Neural progenitor cell (in vitro differentiated cells): ENCODE measurements around the gene SHH.

ENCODE experiments used
- EZH2 ChIP-seq: fragments of 200-600 bp; sonication (generic); IDR thresholded peaks from 2 replicates; pipeline ENCODE4 v1.6.1; 2017; ENCODE audit warnings: antibody characterized with exemption, mild to moderate bottlenecking, moderate library complexity
- EZH2phosphoT487 ChIP-seq: fragments of 200-600 bp; sonication (generic); IDR thresholded peaks from 2 replicates; pipeline ENCODE4 v1.6.1; 2017; ENCODE audit warnings: antibody characterized with exemption
- TF ChIP-seq, protein P1 (sequence below): fragments of 200-600 bp; sonication (generic); IDR thresholded peaks from 2 replicates; pipeline ENCODE4 v1.5.1; 2017; ENCODE audit warnings: antibody characterized with exemption, mild to moderate bottlenecking

DNA sequence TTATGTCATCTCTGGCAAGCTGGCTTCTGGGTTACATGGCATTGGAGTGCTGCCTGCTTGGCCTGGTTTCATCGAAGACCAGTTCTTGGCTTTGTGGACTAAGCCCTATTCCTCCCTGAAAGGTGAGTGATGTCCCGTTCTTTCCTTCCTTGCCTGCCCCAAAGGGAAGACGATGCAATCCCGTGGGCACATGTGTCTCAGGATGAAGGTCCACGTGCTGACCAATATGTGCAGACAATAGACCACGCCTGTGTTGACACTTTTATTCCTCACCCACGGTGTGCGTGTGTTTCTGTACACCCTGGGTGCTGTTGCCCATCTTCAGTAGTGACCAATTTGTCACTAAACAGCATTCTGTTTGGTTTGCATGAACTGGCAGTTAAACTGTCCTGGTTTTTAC is 28.6 kb upstream of the SHH start:
- TF ChIP-seq, protein P1, sequence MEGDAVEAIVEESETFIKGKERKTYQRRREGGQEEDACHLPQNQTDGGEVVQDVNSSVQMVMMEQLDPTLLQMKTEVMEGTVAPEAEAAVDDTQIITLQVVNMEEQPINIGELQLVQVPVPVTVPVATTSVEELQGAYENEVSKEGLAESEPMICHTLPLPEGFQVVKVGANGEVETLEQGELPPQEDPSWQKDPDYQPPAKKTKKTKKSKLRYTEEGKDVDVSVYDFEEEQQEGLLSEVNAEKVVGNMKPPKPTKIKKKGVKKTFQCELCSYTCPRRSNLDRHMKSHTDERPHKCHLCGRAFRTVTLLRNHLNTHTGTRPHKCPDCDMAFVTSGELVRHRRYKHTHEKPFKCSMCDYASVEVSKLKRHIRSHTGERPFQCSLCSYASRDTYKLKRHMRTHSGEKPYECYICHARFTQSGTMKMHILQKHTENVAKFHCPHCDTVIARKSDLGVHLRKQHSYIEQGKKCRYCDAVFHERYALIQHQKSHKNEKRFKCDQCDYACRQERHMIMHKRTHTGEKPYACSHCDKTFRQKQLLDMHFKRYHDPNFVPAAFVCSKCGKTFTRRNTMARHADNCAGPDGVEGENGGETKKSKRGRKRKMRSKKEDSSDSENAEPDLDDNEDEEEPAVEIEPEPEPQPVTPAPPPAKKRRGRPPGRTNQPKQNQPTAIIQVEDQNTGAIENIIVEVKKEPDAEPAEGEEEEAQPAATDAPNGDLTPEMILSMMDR, result no peak
- no peak for TF ChIP-seq EZH2
- TF ChIP-seq EZH2phosphoT487, result no peak
